GM13976 (cell line): ENCODE results near the gene YPEL3.

Experiments
- DNase-seq: peaks from one replicate; pipeline ENCODE4 v3.0.0; 2012; ENCODE audit warnings: low spot score
- in situ Hi-C: fragments of 300-500 bp; cut with MboI; formaldehyde crosslinking; loops from one replicate; pipeline ENCODE4 v1.12.0; 2022; ENCODE audit warnings: low sequenced_read_pairs, mixed read lengths, inconsistent platforms; ENCODE audit not compliant: unreplicated experiment
- TF ChIP-seq, protein P1 (sequence below): IDR thresholded peaks from 2 replicates; pipeline ENCODE4 v1.5.1; 2012; ENCODE audit warnings: borderline replicate concordance, mild to moderate bottlenecking; ENCODE audit not compliant: insufficient read depth; ENCODE audit errors: extremely low read depth, missing control alignments, control extremely low read depth

The YPEL3 gene

DNA sequence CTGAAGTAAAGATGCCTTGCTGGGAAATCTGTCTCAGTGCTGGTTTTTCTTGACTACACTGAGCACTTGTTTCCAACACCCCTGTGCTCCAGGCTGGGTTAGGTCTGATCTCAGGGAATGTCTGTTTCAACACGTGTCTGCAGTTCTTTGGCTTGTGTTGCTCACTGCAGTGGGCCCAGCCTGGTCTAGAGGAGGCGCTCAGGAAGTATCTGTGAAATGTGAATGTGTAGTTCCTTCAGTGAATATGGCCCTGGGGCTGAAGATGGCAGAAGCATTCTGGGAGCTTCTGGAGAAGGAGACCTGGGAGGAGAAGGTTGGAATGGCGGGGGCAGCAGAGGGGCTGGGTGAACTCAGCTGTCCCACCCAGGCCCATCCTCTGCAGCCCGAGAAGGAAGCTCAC is 8.1 kb upstream of the YPEL3 start:
- no peak for DNase-seq
- TF ChIP-seq, protein P1, sequence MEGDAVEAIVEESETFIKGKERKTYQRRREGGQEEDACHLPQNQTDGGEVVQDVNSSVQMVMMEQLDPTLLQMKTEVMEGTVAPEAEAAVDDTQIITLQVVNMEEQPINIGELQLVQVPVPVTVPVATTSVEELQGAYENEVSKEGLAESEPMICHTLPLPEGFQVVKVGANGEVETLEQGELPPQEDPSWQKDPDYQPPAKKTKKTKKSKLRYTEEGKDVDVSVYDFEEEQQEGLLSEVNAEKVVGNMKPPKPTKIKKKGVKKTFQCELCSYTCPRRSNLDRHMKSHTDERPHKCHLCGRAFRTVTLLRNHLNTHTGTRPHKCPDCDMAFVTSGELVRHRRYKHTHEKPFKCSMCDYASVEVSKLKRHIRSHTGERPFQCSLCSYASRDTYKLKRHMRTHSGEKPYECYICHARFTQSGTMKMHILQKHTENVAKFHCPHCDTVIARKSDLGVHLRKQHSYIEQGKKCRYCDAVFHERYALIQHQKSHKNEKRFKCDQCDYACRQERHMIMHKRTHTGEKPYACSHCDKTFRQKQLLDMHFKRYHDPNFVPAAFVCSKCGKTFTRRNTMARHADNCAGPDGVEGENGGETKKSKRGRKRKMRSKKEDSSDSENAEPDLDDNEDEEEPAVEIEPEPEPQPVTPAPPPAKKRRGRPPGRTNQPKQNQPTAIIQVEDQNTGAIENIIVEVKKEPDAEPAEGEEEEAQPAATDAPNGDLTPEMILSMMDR, result no peak
- in situ Hi-C loops, result loop anchor here (25.0 kb wide), 2 partner anchors 308 to 508 kb away; partner anchors contain the start of genes ZNF689 and ZNF771

DNA sequence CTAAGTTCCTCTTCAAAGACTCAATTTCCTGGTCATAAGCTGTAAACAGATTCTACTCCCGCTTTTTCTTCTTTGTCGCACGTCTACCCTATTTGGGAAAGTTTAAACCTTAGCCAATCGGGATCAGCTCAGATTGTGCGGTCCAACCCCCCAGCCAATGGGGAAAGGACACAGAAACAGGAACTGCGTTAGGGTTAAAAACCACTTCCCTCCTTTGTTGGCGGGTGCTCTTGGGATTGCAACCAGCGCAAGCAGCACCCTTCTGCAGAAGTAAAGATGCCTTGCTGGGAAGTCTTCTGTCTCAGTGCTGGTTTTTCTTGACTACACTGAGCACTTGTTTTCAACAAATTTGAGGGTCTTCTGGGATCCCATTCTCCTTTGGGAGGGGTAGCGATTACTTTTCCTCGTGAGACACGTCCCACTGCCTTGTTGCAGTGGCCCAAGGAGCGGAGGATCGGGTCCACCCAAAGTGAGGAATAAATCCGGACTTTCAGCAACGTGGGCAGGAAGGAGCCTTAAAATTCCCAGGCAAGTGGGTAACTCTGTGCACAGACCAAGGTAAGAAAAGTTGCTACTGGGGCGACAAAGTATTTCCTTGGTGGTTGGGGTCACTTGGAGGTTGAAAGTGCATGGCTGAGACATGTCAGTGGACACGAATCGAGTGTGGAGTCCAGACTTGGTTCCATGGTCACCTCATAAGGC is 1.0 kb upstream of the YPEL3 start:
- in situ Hi-C loops, result no loop called here
- DNase-seq, result no peak
- TF ChIP-seq, protein P1, result no peak

DNA sequence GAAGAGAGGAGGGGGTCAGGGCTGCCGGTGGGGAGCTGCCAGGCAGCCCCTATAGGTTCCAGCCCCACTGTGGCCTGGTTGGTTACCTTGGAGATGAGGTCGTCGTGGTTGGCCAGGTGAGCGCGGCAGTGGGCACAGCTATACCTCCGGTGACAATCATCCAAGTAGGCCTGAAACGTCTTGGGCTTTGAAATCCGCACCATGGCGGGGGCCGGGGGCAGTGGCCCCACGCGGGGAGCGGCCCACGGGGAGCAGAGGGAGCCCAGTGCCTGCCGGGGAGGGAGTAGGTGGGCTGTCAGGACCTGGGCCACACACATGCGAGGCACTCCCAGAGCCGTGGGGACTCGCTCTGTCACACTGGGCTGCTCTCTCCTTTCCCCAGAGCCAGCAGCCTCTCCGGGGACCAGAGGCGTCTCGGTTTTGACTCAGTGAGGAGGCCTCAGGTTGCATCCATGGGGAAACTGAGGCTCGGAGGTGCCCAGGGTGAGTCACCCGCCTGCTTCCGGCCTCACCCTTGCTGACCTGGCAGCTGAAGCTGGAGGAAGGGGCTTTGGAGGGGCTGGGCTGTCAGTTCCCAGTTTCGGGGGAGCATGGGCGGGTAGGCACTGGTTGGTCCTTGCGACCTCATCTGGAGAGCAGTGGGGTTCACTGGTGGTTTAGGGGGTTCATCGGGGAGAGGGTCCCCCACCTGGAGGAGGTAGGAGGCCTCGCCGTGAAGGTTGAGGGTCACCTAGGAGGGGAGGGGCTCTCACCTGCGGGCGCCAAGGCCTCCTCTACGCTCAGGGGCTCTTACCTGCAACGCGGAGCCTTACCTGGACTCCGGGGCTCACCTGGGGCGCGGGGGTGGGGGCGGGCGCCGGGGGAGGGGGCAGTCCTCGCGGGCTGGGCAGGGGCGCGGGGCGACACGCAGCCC is 591 bp downstream of the YPEL3 start:
- in situ Hi-C loops, result no loop called here
- TF ChIP-seq, protein P1, result no peak
- no peak for DNase-seq

DNA sequence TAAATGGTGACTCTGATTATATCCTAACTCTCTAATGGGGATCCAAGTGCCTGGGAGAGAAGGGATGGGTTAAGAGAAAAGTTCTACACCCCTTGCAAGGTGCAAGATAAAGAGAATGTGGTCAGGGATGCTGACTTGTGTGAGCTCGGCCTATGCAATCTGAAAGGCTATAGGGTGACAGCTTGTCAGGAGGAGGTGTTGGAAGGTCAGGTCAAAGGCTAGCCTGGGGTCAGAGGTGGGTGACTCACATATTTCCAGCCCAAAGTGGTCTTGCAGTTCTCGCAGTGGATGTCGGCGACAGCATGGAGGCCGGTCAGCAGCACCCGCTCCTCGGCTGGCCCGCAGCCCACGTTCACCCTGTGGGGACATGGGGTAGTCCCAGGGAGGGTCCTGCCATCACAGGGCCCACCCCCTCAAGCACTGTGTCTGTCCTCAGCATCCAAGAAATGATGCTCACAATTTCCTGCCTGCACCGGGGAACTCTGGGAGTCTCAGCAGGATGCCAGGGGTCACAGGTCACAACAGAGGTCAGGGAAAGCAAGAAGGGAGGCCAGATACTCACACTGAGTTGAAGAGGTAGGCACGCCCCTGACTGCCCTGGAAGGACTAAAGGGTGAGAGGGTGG is 1.4 kb downstream of the YPEL3 start:
- no peak for DNase-seq
- in situ Hi-C loops, result no loop called here
- TF ChIP-seq, protein P1, result no peak

DNA sequence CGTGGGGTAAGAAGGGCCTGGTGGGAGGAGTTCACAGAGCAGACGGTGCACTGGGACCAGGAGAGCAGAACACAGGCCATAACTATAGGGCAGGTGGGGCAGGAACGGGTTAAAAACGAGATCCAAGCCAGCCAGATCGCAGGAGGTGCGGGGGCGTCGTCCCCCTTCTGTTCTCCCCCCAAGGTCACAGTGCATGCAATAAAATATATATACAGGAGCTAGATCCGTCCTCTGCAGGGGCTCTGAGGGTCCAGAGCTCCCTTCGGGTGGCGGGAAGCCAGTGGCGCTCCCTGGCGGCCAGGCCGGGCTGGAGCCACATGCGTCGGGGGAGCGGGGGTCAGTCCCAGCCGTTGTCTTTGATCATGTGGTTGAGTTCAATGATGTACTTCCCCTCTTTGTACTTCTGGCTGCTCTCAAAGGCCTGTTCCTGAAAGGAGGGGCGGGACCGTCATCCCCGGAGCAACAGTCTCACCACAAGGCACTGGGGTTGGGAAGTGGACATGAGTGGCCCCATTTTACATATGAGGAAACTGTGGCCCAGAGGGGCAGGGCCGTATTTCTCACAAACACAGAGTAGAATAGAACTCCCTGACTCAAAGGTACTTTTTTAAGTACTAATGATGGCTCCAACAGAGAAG is 3.5 kb downstream of the YPEL3 start:
- DNase-seq, result peak; percentile 94
- in situ Hi-C loops, result no loop called here
- TF ChIP-seq, protein P1, result peak; percentile 86
